ENCODE results near the gene EP400. TPM values are rescaled to one million over a fixed set of nuclear protein-coding genes. Genes with fewer than 3 reads are reported as not detected.

Gene EP400
- total RNA-seq, 1 experiment from 2014 or later: 9.7 TPM

DNA sequence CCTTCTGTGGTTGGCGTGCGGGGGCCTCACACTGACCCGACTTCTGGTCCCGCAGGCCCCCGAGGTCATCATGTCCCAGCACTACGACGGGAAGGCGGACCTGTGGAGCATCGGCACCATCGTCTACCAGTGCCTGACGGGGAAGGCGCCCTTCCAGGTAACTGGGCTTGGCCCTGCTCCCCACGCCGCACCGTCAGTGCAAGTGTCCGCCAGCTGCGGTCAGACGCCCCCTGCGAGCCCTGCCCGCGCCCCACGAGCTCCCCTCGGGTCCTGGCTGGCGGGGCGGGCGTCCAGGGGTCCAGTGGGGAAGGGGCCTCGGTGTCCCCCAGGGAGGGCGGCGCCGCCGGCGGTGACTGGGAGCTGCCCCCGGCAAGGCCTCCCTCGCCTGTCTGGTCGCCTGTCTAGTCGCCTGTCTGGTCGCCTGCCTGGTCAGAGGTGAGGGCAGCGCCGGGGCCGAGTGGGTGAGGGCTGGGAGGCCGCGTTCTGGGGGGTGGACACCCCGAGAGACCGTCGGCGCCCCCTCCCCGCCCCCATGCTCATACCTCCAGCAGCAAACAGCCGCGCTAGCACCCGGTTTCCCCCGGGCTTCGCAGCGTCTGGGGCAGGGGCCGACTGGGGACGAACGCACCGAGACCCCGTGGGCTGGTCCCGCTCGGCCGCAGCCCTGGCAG is 40.5 kb upstream of the EP400 start:
- Histone ChIP-seq H3K27ac (no peak overlapping the region), H3K27me3 (replicated peaks) (no peaks in the 10 kb centered on the region), H3K4me3 (no peak overlapping the region), H3K36me3 (peaks cover 36% of the 10 kb centered on the region), H3K4me1 (replicated peaks) (peaks cover 22% of the 10 kb centered on the region), H3K9me3 (replicated peaks) (no peaks in the 10 kb centered on the region)
- DNase-seq (ENCODE audit: low read depth in 1 of 2, low spot score in 2 of 2): peak in 1 of 2 experiments; percentile 45

DNA sequence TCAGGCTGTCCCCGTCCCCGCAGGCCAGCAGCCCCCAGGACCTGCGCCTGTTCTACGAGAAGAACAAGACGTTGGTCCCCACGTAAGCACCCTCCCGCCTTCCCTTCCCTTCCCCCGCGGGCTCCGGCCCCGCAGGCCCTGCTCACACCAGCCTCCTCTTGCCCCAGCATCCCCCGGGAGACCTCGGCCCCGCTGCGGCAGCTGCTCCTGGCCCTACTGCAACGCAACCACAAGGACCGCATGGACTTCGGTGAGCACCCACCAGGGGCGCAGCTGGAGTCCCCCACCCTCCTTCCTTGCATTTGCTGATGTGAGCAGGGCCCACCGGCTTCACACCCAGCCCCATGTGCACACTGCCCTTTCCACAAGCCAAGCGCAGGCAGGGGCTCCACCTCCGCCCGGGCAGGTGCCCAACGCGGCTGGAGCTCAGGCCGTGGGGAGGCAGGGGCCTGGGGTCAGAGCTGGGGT is 40.0 kb upstream of the EP400 start:
- Histone ChIP-seq H3K4me1 (replicated peaks) (peaks cover 22% of the 10 kb centered on the region), H3K9me3 (replicated peaks) (no peaks in the 10 kb centered on the region), H3K4me3 (no peak overlapping the region), H3K27ac (no peak overlapping the region), H3K36me3 (peaks cover 42% of the 10 kb centered on the region), H3K27me3 (replicated peaks) (no peaks in the 10 kb centered on the region)
- DNase-seq (ENCODE audit: low read depth in 1 of 2, low spot score in 2 of 2): peak in 1 of 2 experiments; percentile 41

DNA sequence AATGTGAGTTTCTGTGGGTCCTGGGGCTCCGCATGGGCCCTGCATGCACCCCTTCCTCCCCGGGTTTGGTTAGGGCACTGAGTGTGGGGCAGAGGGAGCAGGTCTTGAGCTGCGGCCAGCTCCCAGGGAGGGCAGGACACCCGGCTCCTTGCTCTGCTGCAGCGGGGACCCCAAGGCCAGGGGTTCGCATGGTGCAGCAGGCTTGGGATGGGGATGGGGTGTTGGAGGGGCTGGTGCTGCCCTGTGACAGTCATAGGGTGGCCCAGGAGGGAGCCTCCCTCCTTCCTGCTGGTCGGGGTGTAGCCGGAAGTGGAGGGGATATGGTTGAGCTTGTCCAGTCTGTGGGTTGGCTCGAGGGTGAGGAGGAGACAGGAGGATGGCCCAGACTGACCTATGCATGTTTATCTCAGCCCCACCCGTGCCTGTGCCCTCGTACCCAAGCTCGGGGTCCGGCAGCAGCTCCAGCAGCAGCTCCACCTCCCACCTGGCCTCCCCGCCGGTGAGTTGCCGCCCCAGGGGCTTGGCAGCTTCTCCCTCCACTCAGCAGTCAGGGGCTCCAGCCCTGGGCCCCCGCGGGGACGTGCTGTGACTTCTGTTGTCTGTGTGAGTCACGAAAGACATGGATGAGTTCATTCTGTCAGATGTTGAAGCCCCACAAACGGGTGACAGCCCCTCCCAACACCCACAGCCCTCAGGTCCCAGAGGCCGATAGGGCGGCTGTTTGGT is 39.3 kb upstream of the EP400 start:
- Histone ChIP-seq H3K9me3 (replicated peaks) (no peaks in the 10 kb centered on the region), H3K4me3 (no peak overlapping the region), H3K27ac (no peak overlapping the region), H3K27me3 (replicated peaks) (no peaks in the 10 kb centered on the region), H3K4me1 (replicated peaks) (peaks cover 22% of the 10 kb centered on the region), H3K36me3 (peaks cover 49% of the 10 kb centered on the region)
- DNase-seq (ENCODE audit: low read depth in 1 of 2, low spot score in 2 of 2): peak in 1 of 2 experiments; percentile 41

DNA sequence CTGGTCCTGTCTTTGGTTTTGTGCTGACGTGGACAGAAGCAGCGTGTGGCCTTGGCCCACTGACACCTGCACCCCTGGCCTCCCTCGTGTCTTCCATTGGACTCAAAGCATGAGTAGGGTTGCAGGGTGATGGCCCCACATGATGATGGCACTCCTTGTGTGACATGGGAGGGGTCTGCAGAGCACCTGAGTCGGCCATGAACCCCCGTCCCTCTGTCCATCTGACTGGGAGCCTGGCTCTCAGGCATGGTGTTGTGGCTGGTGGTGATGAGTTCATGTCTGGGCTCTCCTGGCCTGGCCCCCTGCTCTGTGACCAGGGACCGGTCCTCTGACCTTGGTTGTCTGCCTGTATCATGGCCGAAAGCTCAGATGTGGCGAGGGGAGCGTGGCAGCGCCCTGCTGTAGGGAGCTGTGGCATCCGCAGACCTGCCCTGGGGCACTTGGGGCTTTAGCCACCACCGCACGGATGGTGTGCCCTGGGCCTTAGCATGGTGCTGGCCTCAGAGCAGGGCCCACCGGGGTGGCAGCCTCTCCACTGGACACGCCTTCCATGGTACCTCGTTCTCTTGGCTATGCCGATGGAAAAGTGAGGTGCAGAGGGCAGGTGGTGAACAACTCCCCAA is 38.6 kb upstream of the EP400 start:
- Histone ChIP-seq H3K36me3 (peaks cover 55% of the 10 kb centered on the region), H3K27me3 (replicated peaks) (no peaks in the 10 kb centered on the region), H3K27ac (no peak overlapping the region), H3K9me3 (replicated peaks) (no peaks in the 10 kb centered on the region), H3K4me3 (no peak overlapping the region), H3K4me1 (replicated peaks) (peaks cover 22% of the 10 kb centered on the region)
- no peak for DNase-seq (ENCODE audit: low read depth in 1 of 2, low spot score in 2 of 2)

DNA sequence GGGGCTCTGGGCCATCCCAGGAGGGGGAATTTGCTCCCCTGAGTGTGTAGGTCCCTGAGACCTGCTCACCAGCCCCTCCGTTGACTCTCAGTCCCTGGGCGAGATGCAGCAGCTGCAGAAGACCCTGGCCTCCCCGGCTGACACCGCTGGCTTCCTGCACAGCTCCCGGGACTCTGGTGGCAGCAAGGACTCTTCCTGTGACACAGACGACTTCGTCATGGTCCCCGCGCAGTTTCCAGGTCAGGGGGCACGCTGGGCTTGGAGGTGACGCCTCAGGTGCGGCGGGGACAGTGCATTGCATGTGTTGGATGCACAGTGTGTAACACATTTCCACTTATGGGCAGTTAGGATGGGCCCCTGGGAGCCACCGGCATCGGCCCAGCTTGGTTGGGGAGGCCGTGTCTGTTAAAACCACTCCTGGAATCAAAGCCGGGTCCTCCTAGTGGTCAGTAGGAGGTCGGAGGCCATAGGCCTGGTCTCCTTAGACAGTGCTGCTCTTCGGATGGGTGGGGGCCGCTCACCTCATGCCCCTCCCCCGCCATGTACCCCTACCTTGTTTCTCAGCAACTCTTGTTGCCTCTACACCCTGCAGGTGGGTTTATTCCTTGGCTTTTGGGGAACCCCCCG is 37.8 kb upstream of the EP400 start:
- Histone ChIP-seq H3K27ac (no peak overlapping the region), H3K4me3 (no peak overlapping the region), H3K9me3 (replicated peaks) (no peaks in the 10 kb centered on the region), H3K4me1 (replicated peaks) (peaks cover 22% of the 10 kb centered on the region), H3K27me3 (replicated peaks) (no peaks in the 10 kb centered on the region), H3K36me3 (peaks cover 60% of the 10 kb centered on the region)
- DNase-seq (ENCODE audit: low read depth in 1 of 2, low spot score in 2 of 2): peak in 1 of 2 experiments; percentile 42

DNA sequence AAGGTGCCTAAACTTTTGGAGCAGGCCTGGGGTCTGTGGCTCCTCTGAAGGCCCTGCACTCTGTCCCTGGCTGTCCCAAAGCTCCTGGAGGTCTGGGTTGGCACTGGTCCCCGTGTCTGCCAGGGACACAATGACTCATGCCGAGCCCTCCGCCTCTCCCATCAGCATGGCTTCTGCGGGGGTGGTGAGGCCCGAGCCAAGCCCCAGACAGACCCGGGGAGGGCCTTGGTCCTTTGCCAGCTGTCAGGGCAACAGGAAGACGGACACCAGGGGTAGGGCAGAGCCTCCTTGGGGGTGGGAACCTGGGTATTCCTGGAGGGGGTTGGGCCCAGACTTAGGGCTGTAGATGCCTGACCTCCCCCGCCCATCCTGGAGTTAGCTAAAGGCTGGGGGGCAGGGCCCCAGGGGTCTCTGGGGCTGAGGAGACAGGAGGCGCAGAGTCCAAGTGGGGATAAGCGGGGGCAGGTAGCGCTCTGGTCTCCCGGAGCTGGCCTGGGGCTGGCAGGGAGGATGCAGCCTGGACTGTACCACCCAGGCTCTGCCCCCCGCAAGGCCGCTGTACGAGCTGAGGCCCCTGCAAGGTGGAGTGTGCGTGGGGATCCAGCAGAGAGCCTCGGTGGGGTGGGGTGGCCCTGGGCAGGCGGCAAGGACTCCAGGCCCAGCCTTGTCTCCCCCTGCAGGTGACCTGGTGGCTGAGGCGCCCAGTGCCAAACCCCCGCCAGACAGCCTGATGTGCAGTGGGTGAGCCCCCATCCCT is 37.0 kb upstream of the EP400 start:
- DNase-seq (ENCODE audit: low read depth in 1 of 2, low spot score in 2 of 2): peak; percentile 74 to 94
- peaks cover 22% of the 10 kb centered on the region for H3K4me1 ChIP-seq (replicated peaks)
- no peaks in the 10 kb centered on the region for H3K9me3 ChIP-seq (replicated peaks)
- peaks cover 60% of the 10 kb centered on the region for H3K36me3 ChIP-seq
- H3K4me3 ChIP-seq: no peak overlapping the region
- no peak overlapping the region for H3K27ac ChIP-seq
- no peaks in the 10 kb centered on the region for H3K27me3 ChIP-seq (replicated peaks)

DNA sequence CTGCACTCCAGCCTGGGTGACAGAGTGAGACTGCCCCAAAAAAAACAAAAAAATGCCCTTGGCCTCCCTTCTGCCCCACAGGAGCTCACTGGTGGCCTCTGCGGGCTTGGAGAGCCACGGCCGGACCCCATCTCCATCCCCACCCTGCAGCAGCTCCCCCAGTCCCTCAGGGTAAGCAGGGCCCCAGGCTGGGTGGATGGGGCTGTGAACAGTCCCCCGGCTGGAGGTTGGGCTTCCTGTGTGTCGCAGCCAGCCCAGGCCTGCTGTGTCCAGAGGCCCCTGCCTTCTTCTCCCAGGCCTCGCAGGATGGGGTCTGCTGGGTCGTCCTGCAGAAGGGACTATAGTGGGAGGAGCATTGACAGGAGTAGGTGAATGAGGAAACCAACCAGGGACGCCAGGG is 36.1 kb upstream of the EP400 start:
- peaks cover 58% of the 10 kb centered on the region for H3K36me3 ChIP-seq

DNA sequence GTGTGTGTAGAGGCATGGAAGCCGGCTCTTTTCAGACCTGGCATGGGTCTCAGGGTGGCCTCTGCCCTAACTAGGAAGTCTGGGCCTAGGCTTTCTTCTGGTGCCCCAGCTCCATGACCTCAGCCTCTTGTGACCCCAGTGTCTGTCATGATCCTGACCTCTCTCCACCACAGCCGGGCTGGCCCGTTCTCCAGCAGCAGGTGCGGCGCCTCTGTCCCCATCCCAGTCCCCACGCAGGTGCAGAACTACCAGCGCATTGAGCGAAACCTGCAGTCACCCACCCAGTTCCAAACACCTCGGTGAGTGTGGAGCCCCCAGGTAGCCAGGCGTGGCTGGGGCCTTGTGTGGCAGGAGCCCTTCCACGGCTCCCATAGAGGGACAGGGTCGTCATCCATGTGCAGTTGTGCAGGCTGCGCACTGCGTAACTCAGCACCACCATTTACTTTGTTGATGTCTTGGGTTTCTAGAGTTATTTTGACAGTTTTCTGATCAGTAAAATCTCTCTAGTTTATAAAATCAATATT is 35.5 kb upstream of the EP400 start:
- Histone ChIP-seq H3K4me3 (no peak overlapping the region), H3K36me3 (peaks cover 52% of the 10 kb centered on the region), H3K27me3 (replicated peaks) (no peaks in the 10 kb centered on the region), H3K27ac (no peak overlapping the region), H3K4me1 (replicated peaks) (peaks cover 22% of the 10 kb centered on the region), H3K9me3 (replicated peaks) (no peaks in the 10 kb centered on the region)
- no peak for DNase-seq (ENCODE audit: low read depth in 1 of 2, low spot score in 2 of 2)

More for the DNA sequence above, 36.1 kb upstream of the EP400 start:
- no peak overlapping the region for H3K27ac ChIP-seq
- H3K27me3 ChIP-seq (replicated peaks): no peaks in the 10 kb centered on the region
- DNase-seq (ENCODE audit: low read depth in 1 of 2, low spot score in 2 of 2): peak in 1 of 2 experiments; percentile 43
- H3K4me1 ChIP-seq (replicated peaks): peaks cover 22% of the 10 kb centered on the region
- H3K9me3 ChIP-seq (replicated peaks): no peaks in the 10 kb centered on the region
- no peak overlapping the region for H3K4me3 ChIP-seq

DNA sequence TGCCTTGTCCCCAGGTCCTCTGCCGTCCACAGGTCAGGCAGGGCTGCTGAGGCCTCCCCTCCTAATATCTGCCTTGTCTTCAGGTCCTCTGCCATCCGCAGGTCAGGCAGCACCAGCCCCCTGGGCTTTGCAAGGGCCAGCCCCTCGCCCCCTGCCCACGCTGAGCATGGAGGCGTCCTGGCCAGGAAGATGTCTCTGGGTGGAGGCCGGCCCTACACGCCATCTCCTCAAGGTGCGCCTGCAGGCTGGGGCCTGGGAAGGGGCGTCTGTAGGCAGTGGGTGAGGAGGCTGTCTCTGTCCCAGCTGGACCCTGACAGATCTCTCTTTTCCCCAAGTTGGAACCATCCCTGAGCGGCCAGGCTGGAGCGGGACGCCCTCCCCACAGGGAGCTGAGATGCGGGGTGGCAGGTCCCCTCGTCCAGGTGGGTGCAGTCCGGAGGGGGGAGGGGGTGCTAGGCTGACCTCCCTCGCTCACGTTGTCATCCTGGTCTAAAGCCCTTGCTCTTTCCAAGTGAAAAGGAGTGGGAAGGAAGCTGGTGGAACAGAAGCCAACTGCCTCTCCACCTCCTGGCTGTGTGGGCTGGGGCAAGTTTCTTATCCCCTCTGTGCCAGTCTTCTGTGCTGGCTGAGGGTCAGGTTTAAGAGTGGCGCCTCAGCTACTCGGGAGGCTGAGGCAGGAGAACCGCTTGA is 34.6 kb upstream of the EP400 start:
- no peak for DNase-seq (ENCODE audit: low read depth in 1 of 2, low spot score in 2 of 2)
- peaks cover 22% of the 10 kb centered on the region for H3K4me1 ChIP-seq (replicated peaks)
- peaks cover 60% of the 10 kb centered on the region for H3K36me3 ChIP-seq
- no peak overlapping the region for H3K4me3 ChIP-seq
- H3K27me3 ChIP-seq (replicated peaks): no peaks in the 10 kb centered on the region
- H3K9me3 ChIP-seq (replicated peaks): no peaks in the 10 kb centered on the region
- no peak overlapping the region for H3K27ac ChIP-seq

DNA sequence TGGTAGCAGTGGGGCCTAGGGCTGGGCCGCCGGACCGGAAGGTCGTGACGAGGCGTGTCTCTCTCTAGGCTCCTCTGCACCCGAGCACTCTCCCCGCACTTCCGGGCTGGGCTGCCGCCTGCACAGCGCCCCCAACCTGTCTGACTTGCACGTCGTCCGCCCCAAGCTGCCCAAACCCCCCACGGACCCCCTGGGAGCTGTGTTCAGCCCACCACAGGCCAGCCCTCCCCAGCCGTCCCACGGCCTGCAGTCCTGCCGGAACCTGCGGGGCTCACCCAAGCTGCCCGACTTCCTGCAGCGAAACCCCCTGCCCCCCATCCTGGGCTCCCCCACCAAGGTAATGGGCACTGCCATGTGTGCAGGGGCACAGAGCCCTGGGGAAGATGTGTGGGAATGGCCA is 33.9 kb upstream of the EP400 start:
- Histone ChIP-seq H3K9me3 (replicated peaks) (no peaks in the 10 kb centered on the region), H3K4me1 (replicated peaks) (peaks cover 17% of the 10 kb centered on the region), H3K27ac (no peak overlapping the region), H3K4me3 (no peak overlapping the region), H3K36me3 (peaks cover 61% of the 10 kb centered on the region), H3K27me3 (replicated peaks) (no peaks in the 10 kb centered on the region)
- DNase-seq (ENCODE audit: low read depth in 1 of 2, low spot score in 2 of 2): no peak

DNA sequence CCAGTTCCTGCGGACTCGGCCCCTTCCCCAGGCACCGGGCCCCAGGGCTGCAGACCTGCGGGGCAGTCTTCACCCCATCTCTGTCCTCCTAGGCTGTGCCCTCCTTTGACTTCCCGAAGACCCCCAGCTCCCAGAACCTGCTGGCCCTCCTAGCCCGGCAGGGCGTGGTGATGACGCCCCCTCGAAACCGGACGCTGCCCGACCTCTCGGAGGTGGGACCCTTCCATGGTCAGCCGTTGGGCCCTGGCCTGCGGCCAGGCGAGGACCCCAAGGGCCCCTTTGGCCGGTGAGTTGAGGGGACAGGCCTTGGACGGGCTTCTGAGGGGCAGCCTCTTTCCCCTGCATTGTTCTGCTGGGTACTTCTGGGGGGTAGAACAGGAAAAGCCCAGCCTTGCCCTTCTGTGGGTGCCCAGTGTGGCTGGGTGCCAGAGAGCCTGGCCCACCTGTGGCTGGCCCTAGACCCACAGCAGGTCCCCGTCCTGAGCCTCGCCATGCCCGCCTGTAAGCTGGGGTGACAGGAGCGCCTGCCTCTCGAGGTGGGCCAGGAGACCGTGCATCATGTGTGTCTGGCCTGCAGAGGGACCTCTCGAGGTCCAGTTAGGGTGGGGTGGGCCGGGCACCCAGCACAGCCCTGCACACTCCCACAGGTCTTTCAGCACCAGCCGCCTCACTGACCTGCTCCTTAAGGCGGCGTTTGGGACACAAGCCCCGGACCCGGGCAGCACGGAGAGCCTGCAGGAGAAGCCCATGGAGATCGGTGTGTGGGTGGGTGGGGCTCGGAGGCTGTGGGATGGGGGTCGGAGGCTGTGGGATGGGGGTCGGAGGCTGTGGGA is 33.2 kb upstream of the EP400 start:
- Histone ChIP-seq H3K27me3 (replicated peaks) (no peaks in the 10 kb centered on the region), H3K27ac (no peak overlapping the region), H3K4me3 (no peak overlapping the region), H3K36me3 (peaks cover 56% of the 10 kb centered on the region), H3K9me3 (replicated peaks) (no peaks in the 10 kb centered on the region), H3K4me1 (replicated peaks) (peaks cover 14% of the 10 kb centered on the region)
- DNase-seq (ENCODE audit: low read depth in 1 of 2, low spot score in 2 of 2): no peak

DNA sequence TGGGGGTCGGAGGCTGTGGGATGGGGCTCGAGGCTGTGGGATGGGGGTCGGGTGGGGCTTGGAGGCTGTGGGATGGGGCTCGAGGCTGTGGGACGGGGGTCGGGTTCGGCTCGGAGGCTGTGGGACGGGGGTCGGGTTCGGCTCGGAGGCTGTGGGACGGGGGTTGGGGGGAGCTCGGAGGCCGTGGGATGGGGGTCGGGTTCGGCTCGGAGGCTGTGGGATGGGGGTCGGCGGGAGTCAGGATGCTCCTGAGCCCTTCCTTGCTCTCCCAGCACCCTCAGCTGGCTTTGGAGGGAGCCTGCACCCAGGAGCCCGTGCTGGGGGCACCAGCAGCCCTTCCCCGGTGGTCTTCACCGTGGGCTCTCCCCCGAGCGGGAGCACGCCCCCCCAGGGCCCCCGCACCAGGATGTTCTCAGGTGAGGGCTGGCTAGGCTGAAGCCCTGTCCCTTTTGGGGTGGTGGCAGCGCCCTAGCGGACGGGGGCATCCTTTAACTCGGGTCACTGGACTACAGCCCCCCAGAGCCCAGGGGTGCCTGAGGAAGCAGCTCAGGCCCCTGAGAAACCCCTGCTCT is 32.5 kb upstream of the EP400 start:
- Histone ChIP-seq H3K4me1 (replicated peaks) (peaks cover 9% of the 10 kb centered on the region), H3K4me3 (no peak overlapping the region), H3K27ac (no peak overlapping the region), H3K36me3 (peaks cover 49% of the 10 kb centered on the region), H3K27me3 (replicated peaks) (no peaks in the 10 kb centered on the region), H3K9me3 (replicated peaks) (no peaks in the 10 kb centered on the region)
- DNase-seq (ENCODE audit: low read depth in 1 of 2, low spot score in 2 of 2): peak in 1 of 2 experiments; percentile 78

Measured in SJSA1 (cell line).